NT2/D1 (cell line): ENCODE results near the gene KIF3A.

Source experiments
- DNase-seq: peaks from one replicate; pipeline ENCODE4 v3.0.0-alpha.2; 2011; ENCODE audit warnings: low read depth, low spot score
- H3K27me3 ChIP-seq: 2 replicates; pipeline ENCODE4 v1.6.0; 2011; ENCODE audit warnings: mild to moderate bottlenecking; ENCODE audit not compliant: insufficient read length, insufficient read depth
- H3K36me3 ChIP-seq: 2 replicates; pipeline ENCODE4 v1.6.1; 2011; ENCODE audit warnings: mild to moderate bottlenecking, low read length, mixed read lengths; ENCODE audit not compliant: insufficient read depth, insufficient read length
- H3K4me1 ChIP-seq: 2 replicates; pipeline ENCODE4 v1.5.1; 2011; ENCODE audit not compliant: insufficient read depth, insufficient read length
- H3K4me3 ChIP-seq: 2 replicates; pipeline ENCODE4 v1.5.1; 2011; ENCODE audit warnings: low read depth; ENCODE audit not compliant: insufficient read length
- H3K9ac ChIP-seq: 2 replicates; pipeline ENCODE4 v1.6.0; 2011; ENCODE audit warnings: low read depth; ENCODE audit not compliant: insufficient read length
- H3K9me3 ChIP-seq: 2 replicates; pipeline ENCODE4 v1.5.1; 2011; ENCODE audit warnings: mild to moderate bottlenecking, low read length; ENCODE audit not compliant: insufficient read depth
- SUZ12 ChIP-seq: IDR thresholded peaks from 2 replicates; pipeline ENCODE4 v1.6.1; 2011; ENCODE audit not compliant: insufficient read length, insufficient read depth; ENCODE audit errors: extremely low read depth
- YY1 ChIP-seq: IDR thresholded peaks from 2 replicates; pipeline ENCODE4 v1.6.1; 2011; ENCODE audit not compliant: insufficient read length, insufficient read depth
- ZNF274 ChIP-seq: IDR thresholded peaks from 2 replicates; pipeline ENCODE4 v1.6.1; 2011; ENCODE audit warnings: mild to moderate bottlenecking, low read depth, low read length

KIF3A gene

DNA sequence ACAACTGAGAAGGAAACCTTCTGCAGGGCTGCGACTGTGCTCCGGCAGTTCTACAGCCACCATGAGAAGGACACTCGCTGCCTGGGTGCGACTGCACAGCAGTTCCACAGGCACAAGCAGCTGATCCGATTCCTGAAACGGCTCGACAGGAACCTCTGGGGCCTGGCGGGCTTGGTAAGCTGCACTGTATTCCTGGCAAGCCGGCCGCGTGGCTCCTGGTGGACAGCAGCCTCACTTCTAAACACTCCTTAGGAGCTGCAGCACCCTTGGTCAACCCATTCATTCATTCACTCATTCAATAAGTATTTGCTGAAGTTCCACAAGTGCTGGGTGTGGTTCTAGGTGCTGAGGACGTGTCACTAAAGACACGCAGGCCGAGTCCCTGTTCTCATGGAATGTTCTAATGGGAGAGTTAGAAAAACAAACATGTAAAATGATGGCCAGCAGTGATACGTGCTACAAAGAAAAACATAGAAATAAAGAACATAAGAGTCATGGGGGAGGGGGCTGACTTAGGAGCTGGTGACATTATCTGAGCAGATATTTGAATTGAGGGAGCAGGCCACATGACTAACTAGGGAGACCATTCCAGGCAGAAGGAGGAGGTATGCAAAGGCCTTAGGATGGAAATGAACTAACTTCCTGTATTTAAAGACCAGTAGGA, 57.5 kb downstream of the KIF3A start:
- no peak for DNase-seq
- Histone ChIP-seq H3K36me3 (no peaks in the 10 kb centered on the region), H3K4me1 (no peaks in the 10 kb centered on the region), H3K9ac (no peak overlapping the region), H3K9me3 (no peaks in the 10 kb centered on the region), H3K4me3 (no peak overlapping the region), H3K27me3 (no peaks in the 10 kb centered on the region)
- TF ChIP-seq ZNF274: no peak
- TF ChIP-seq SUZ12: no peak
- TF ChIP-seq YY1: no peak

GRCh38 chr5:132679166-132679565, 58.2 kb downstream of the KIF3A start:
- Histone ChIP-seq H3K9me3 (no peaks in the 10 kb centered on the region), H3K27me3 (no peaks in the 10 kb centered on the region), H3K4me3 (no peak overlapping the region), H3K4me1 (no peaks in the 10 kb centered on the region), H3K36me3 (no peaks in the 10 kb centered on the region), H3K9ac (no peak overlapping the region)
- DNase-seq: no peak
- TF ChIP-seq YY1: no peak
- no peak for TF ChIP-seq SUZ12
- no peak for TF ChIP-seq ZNF274

DNA sequence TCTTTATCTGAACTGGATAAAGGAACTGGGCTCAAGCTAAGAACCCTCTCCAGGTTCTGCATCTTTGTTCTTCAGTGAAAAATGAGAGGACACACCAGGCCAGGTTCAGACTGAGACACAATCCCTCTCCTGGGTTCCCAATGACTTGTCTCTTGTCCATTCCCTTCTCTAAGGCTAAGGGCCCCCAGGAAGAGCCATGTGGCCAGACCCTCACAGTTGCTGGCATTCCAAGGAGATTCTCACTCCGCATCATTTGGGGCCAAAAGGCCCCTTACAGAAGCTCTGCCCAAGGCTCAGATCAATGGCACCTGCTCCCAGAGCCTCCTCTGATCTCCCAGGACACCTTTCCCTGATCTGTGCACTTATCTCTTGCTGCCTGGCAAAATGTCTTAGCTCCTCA, 58.6 kb downstream of the KIF3A start:
- Histone ChIP-seq H3K4me1 (no peaks in the 10 kb centered on the region), H3K9ac (no peak overlapping the region), H3K36me3 (no peaks in the 10 kb centered on the region), H3K9me3 (no peaks in the 10 kb centered on the region), H3K4me3 (no peak overlapping the region), H3K27me3 (no peaks in the 10 kb centered on the region)
- no peak for DNase-seq
- TF ChIP-seq SUZ12: no peak
- no peak for TF ChIP-seq ZNF274
- TF ChIP-seq YY1: no peak

DNA sequence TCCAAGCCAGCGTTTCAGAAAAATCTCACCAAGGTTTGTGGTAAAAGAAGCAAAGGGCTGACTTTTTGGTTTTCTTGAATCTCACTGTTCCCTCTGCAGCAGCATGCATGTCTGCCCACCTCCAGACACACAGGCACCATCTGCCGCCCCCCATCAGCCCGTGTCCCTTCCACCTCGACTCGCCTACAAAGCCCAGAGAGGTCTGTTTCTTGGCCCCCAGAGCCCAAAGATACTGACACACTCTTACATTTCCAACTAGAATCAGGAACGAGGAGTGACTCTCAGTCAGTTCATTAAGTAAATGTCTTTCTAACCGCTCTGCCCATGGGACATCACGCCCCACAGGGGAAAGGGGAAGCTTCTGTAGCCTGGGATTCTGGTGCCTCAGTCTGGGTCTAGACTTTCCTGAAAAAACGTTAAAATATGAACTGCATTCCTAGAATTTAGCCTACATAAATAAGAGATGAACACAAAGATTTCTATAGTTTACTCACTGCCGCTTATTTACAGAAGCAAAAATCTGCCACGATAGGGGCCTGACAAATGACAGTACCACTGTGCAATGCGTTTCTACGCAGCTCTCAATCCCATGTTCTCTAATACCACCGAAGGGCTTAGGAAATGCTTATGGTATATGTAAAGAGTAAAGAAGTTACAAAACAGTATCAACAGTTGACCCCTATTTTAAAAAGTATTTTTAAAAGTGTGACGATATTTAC, 59.5 kb downstream of the KIF3A start:
- no peak for DNase-seq
- no peak for TF ChIP-seq YY1
- TF ChIP-seq ZNF274: no peak
- no peak for TF ChIP-seq SUZ12

DNA sequence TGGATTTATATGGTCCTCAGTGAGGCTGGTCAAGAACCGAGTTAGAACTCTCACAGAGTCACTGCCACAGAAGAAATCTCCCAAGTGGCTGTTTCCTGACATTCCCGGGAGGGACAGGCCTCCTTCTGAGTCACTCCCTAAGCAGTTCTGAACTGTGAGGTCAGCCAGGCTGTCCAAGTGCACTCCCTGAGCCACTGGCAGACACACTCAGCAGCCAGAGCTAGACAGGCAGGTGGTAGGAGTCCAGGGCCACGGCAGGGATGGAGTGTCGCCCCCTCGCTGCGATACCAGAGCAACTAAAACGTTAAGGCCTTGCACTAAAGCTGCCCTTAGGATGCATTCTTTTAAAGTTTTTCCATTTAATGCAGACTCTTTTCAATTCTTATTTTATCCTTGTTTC, 60.2 kb downstream of the KIF3A start:
- Histone ChIP-seq H3K4me3 (no peak overlapping the region), H3K4me1 (no peaks in the 10 kb centered on the region), H3K9me3 (no peaks in the 10 kb centered on the region), H3K27me3 (no peaks in the 10 kb centered on the region), H3K9ac (no peak overlapping the region), H3K36me3 (no peaks in the 10 kb centered on the region)
- TF ChIP-seq YY1 (no peak), SUZ12 (no peak), ZNF274 (no peak)
- no peak for DNase-seq

More for the DNA sequence above, 59.5 kb downstream of the KIF3A start:
- Histone ChIP-seq H3K4me3 (no peak overlapping the region), H3K4me1 (no peaks in the 10 kb centered on the region), H3K27me3 (no peaks in the 10 kb centered on the region), H3K36me3 (no peaks in the 10 kb centered on the region), H3K9me3 (no peaks in the 10 kb centered on the region), H3K9ac (no peak overlapping the region)

DNA sequence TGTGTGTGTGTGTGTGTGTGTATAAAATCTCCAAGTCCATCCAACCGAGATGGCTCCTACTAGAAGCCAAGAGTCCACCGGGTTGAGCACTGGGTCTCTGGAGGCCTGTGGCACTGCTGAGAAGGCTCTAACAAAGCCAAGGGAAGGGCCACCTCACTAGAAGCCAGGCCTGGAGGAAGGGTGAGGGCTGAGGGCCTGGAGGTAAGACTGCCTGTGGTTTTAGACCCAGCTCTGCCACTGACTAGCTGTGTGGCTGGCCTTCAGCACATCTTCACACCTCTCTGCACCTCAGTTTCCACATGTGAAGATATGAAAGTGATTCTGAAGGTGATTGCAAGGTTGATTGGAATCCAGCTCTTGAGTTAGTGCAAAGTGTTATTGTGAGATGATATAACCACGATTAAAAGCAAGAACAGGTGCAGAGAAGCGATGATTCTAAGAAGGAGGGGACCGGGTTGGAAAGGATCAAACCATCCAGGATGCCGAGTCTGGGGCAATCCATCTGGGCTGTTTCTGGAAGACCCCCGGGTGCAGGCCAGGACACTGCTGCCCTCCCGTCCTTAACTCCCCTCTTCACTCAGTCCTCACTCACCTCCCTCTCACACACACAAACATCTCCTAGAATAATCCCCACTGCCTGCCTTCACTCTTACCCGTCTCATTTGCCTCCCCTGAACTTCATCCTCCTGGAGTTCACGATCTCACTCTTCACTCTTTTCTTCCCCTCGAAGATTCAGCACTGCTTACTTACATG, 61.2 kb downstream of the KIF3A start:
- H3K36me3 ChIP-seq: no peaks in the 10 kb centered on the region
- no peak for TF ChIP-seq YY1
- no peak for TF ChIP-seq ZNF274
- TF ChIP-seq SUZ12: no peak
- H3K4me1 ChIP-seq: no peaks in the 10 kb centered on the region
- no peak overlapping the region for H3K4me3 ChIP-seq
- H3K27me3 ChIP-seq: no peaks in the 10 kb centered on the region
- 0 out of 2 replicates have a peak, but pooled peaks cover under 1% of the 10 kb centered on the region for H3K9me3 ChIP-seq
- H3K9ac ChIP-seq: no peak overlapping the region
- DNase-seq: no peak
